Loucy (cell line): ENCODE measurements around the gene CACNB2.
"Not testable (repeated sequence)": the region's sequence is repeated elsewhere in the genome, so short reads cannot be mapped to it uniquely, and the experiment has no call there.

Source experiments
- H2AFZ ChIP-seq: fragments of 200-600 bp; sonication (generic); 2 replicates; pipeline ENCODE4 v1.6.0; 2016; ENCODE audit warnings: antibody characterized with exemption, mild to moderate bottlenecking, low read length, moderate library complexity
- H3F3A ChIP-seq: fragments of 200-600 bp; 2 replicates; pipeline ENCODE4 v1.6.0; 2016; ENCODE audit warnings: antibody characterized with exemption, low read depth, mild to moderate bottlenecking
- H3K27me3 ChIP-seq: fragments of 200-600 bp; sonication (generic); 2 replicates; pipeline ENCODE4 v1.6.1; 2014; ENCODE audit warnings: low read length, mild to moderate bottlenecking; ENCODE audit not compliant: insufficient read depth, poor library complexity, severe bottlenecking
- H3K36me3 ChIP-seq: fragments of 200-600 bp; sonication (generic); 2 replicates; pipeline ENCODE4 v1.6.1; 2016; ENCODE audit warnings: low read length; ENCODE audit not compliant: insufficient read depth
- H3K4me1 ChIP-seq: fragments of 200-600 bp; sonication (generic); 2 replicates; pipeline ENCODE4 v1.5.1; 2014; ENCODE audit warnings: low read length, mild to moderate bottlenecking; ENCODE audit not compliant: insufficient read depth, poor library complexity, severe bottlenecking
- H3K4me2 ChIP-seq: fragments of 200-600 bp; sonication (generic); 2 replicates; pipeline ENCODE4 v1.6.0; 2014; ENCODE audit warnings: antibody characterized with exemption, low read length, low read depth, mild to moderate bottlenecking; ENCODE audit not compliant: poor library complexity, severe bottlenecking
- H3K4me3 ChIP-seq: fragments of 200-600 bp; sonication (generic); 2 replicates; pipeline ENCODE4 v1.5.1; 2014; ENCODE audit warnings: low read length, mild to moderate bottlenecking, mixed read lengths; ENCODE audit not compliant: poor library complexity, severe bottlenecking
- H3K79me2 ChIP-seq: fragments of 200-600 bp; sonication (generic); 2 replicates; pipeline ENCODE4 v1.6.1; 2014; ENCODE audit warnings: low read length; ENCODE audit not compliant: insufficient read depth
- H3K9ac ChIP-seq: fragments of 200-600 bp; sonication (generic); 2 replicates; pipeline ENCODE4 v1.6.0; 2014; ENCODE audit warnings: mild to moderate bottlenecking, low read depth, low read length, moderate library complexity; ENCODE audit not compliant: poor library complexity, severe bottlenecking
- H3K9me2 ChIP-seq: fragments of 200-600 bp; sonication (generic); replicated peaks from 2 replicates; pipeline ENCODE4 v1.6.1; 2016; ENCODE audit warnings: low read depth, low read length, mixed read lengths
- H3K9me3 ChIP-seq: fragments of 200-600 bp; sonication (generic); 2 replicates; pipeline ENCODE4 v1.6.1; 2014; ENCODE audit warnings: mild to moderate bottlenecking, antibody characterized with exemption, low read length, low read depth; ENCODE audit not compliant: insufficient read depth
- H4K20me1 ChIP-seq: fragments of 200-600 bp; sonication (generic); 2 replicates; pipeline ENCODE4 v1.6.0; 2014; ENCODE audit warnings: antibody characterized with exemption, low read length, mild to moderate bottlenecking; ENCODE audit not compliant: insufficient read depth, poor library complexity, severe bottlenecking
- EZH2phosphoT487 ChIP-seq: fragments of 200-600 bp; IDR thresholded peaks from 2 replicates; pipeline ENCODE4 v1.6.1; 2018; ENCODE audit warnings: antibody characterized with exemption, mild to moderate bottlenecking, moderate library complexity, borderline replicate concordance
- TF ChIP-seq, protein P1 (sequence below): fragments of 200-600 bp; sonication (generic); conservative IDR thresholded peaks from 2 replicates; pipeline ENCODE4 v1.5.1; 2014; ENCODE audit warnings: mild to moderate bottlenecking, antibody characterized with exemption, low read length

CACNB2 gene

DNA sequence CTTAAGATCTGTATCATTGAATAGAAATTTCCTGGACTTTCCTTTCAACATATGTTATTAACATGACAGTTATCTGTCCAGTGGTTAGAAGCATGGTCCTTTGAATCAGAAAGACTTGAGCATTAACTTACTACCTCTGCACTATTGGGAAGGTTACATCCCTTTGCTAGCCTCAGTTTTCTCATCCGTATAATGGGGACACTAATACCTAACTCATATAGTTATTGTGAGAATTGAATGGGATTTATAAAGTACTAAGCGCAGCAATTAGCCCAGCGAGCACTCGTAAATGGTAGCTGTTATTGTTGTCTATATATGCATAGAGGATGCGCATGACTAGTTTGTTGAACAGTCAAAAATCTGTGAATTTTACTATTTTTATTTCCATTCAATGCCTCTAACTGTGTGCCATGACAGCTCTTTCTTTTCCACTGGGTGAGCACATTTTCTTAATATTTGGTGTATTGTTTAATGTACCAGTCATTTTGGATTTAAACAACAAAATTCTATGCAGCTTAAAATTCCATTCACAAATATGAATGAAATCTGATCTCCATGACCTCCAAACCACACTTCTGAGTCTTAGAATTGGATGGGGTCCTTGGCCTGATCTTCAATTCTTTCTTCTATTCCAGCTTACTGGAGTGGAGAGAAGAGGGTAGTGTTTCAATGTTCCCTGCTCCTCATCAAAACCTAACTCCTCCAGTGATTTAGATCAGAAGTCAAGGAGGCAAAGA lies 65.0 kb downstream of the CACNB2 start:
- Histone ChIP-seq H3K36me3 (no peaks in the 10 kb centered on the region), H2AFZ (no peak overlapping the region), H3K9me3 (no peaks in the 10 kb centered on the region), H3K4me2 (no peak overlapping the region), H4K20me1 (no peaks in the 10 kb centered on the region), H3F3A (no peaks in the 10 kb centered on the region), H3K4me1 (peaks cover 41% of the 10 kb centered on the region), H3K4me3 (no peak overlapping the region), H3K27me3 (no peaks in the 10 kb centered on the region), H3K9me2 (no peaks in the 10 kb centered on the region), H3K79me2 (no peaks in the 10 kb centered on the region), H3K9ac (no peak overlapping the region)
- TF ChIP-seq, protein P1, sequence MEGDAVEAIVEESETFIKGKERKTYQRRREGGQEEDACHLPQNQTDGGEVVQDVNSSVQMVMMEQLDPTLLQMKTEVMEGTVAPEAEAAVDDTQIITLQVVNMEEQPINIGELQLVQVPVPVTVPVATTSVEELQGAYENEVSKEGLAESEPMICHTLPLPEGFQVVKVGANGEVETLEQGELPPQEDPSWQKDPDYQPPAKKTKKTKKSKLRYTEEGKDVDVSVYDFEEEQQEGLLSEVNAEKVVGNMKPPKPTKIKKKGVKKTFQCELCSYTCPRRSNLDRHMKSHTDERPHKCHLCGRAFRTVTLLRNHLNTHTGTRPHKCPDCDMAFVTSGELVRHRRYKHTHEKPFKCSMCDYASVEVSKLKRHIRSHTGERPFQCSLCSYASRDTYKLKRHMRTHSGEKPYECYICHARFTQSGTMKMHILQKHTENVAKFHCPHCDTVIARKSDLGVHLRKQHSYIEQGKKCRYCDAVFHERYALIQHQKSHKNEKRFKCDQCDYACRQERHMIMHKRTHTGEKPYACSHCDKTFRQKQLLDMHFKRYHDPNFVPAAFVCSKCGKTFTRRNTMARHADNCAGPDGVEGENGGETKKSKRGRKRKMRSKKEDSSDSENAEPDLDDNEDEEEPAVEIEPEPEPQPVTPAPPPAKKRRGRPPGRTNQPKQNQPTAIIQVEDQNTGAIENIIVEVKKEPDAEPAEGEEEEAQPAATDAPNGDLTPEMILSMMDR, result no peak
- TF ChIP-seq EZH2phosphoT487, result no peak

DNA sequence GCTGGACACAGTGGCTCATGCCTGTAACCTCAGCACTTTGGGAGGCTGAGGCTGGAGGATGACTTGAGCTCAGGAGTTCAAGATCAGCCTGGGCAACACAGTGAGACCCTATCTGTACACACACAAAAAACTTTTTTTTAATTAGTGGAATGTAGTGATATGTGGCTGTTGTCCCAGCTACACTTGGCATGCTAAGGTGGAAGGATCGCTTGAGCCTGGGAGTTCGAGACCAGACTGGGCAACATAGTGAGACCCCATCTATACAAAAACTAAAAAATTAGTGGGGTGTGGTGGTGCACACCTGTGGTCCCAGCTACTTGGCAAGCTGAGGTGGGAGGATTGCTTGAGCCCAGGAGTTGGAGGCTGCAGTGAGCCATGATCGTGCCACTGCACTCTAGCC lies 68.0 kb downstream of the CACNB2 start:
- H4K20me1 ChIP-seq, H3K9ac ChIP-seq, H3K9me3 ChIP-seq: not testable (repeated sequence)

DNA sequence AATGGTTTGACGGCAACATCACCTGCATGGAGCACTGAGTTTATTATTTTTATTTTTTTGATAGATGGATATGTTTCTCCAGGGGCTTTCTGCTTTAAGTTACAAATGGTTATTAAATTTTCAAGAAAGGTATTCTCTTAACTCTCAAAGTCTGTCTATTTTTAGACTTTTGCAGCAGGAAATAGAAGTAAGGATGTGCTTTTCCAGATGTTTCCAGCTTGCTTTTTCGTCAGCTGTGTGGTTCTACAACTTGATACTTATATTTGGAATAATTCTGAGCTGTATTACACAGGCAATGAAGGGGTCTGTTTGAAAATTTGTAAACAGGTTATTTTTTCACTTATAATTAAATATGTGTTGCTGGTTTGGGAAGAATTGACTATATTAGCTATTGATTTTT lies 69.0 kb downstream of the CACNB2 start:
- H3K36me3 ChIP-seq, result no peaks in the 10 kb centered on the region
- no peaks in the 10 kb centered on the region for H3K9me2 ChIP-seq
- H4K20me1 ChIP-seq, result no peaks in the 10 kb centered on the region
- H3K27me3 ChIP-seq, result no peaks in the 10 kb centered on the region
- H3K9me3 ChIP-seq, result no peaks in the 10 kb centered on the region
- H3K9ac ChIP-seq, result no peak overlapping the region
- no peaks in the 10 kb centered on the region for H3F3A ChIP-seq
- H3K4me1 ChIP-seq, result peaks cover 21% of the 10 kb centered on the region
- H3K4me3 ChIP-seq, result no peak overlapping the region
- TF ChIP-seq EZH2phosphoT487, result no peak
- TF ChIP-seq, protein P1, result no peak
- no peak overlapping the region for H2AFZ ChIP-seq
- H3K79me2 ChIP-seq, result no peaks in the 10 kb centered on the region
- no peak overlapping the region for H3K4me2 ChIP-seq

More for the DNA sequence above, 68.0 kb downstream of the CACNB2 start:
- not testable (repeated sequence) for H3K27me3 ChIP-seq, H3K4me3 ChIP-seq, H2AFZ ChIP-seq, H3K4me2 ChIP-seq, H3K36me3 ChIP-seq, H3K79me2 ChIP-seq, H3K9me2 ChIP-seq, H3F3A ChIP-seq
- peaks cover 30% of the 10 kb centered on the region for H3K4me1 ChIP-seq

DNA sequence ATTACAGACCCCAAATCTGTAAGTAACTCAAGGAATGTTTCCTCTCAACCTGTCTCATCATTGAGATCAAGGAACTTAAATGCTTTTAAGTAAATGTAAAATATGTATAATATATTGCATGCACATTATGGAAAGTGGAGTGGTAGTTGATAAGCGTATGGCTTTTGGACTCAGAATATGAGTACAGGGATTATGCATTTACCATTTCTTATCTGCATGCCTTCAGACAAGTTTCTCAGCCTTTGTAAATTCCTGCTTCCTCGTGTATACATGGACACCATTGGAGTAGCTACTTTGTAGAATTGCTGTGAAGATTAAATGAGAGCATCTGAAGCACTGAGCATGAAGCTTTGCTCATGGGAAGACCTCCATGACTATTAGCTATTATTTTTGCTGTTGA lies 70.5 kb downstream of the CACNB2 start:
- no peaks in the 10 kb centered on the region for H3K36me3 ChIP-seq
- no peak overlapping the region for H2AFZ ChIP-seq

More for the DNA sequence above, 70.5 kb downstream of the CACNB2 start:
- Histone ChIP-seq H3K9me2 (no peaks in the 10 kb centered on the region), H3K79me2 (no peaks in the 10 kb centered on the region), H3K9me3 (no peaks in the 10 kb centered on the region), H4K20me1 (no peaks in the 10 kb centered on the region), H3K4me3 (no peak overlapping the region), H3K4me1 (peaks cover 11% of the 10 kb centered on the region), H3K9ac (no peak overlapping the region), H3F3A (no peaks in the 10 kb centered on the region), H3K4me2 (no peak overlapping the region), H3K27me3 (no peaks in the 10 kb centered on the region)
- TF ChIP-seq, protein P1, result no peak
- no peak for TF ChIP-seq EZH2phosphoT487
